Suprapubic skin (tissue), 3 donors: ENCODE results near the gene LYST.

Experiments used
- CTCF ChIP-seq, 2 donors: fragments of 200-600 bp in 1 of 2; fragments of 450-650 bp in 1 of 2; sonication (generic) in 1 of 2; IDR thresholded peaks; one replicate each; pipeline ENCODE4 v1.5.1; 2016 to 2019; ENCODE audit warnings: antibody characterized with exemption in 2 of 2, mild to moderate bottlenecking in 1 of 2, moderate library complexity in 1 of 2
- EP300 ChIP-seq: sonication (generic); formaldehyde crosslinking; IDR thresholded peaks from one replicate; pipeline ENCODE4 v1.6.1; 2017; ENCODE audit warnings: antibody characterized with exemption
- POLR2A ChIP-seq, 2 donors: fragments of 450-650 bp; IDR thresholded peaks; one replicate each; pipeline ENCODE4 v1.6.1; 2017; ENCODE audit warnings: antibody characterized with exemption in 2 of 2, mild to moderate bottlenecking in 2 of 2, moderate library complexity in 2 of 2

GRCh38 chr1:235643837-235644692, 222.6 kb downstream of the LYST start:
- TF ChIP-seq EP300 = no peak
- TF ChIP-seq CTCF (IDR thresholded peaks at IDR 0.05) = no peak
- no peak for TF ChIP-seq POLR2A (IDR thresholded peaks at IDR 0.05)
